HEK293 (cell line): ENCODE data around the gene PAIP1.

Experiments
- BCL11B ChIP-seq: fragments of 450-650 bp; formaldehyde crosslinking; IDR thresholded peaks from 2 replicates; pipeline ENCODE4 v1.5.1; 2016; ENCODE audit warnings: low read depth, missing biosample characterization, missing genetic modification characterization
- EGR2 ChIP-seq: fragments of 450-650 bp; formaldehyde crosslinking; IDR thresholded peaks from 2 replicates; pipeline ENCODE4 v1.5.1; 2016; ENCODE audit warnings: low read depth, missing biosample characterization, missing genetic modification characterization
- GFI1B ChIP-seq: fragments of 450-650 bp; formaldehyde crosslinking; IDR thresholded peaks from 2 replicates; pipeline ENCODE4 v1.5.1; 2016; ENCODE audit warnings: missing biosample characterization, missing genetic modification characterization
- PRDM1 ChIP-seq: fragments of 450-650 bp; formaldehyde crosslinking; IDR thresholded peaks from 2 replicates; pipeline ENCODE4; 2016; ENCODE audit warnings: missing biosample characterization, missing genetic modification characterization
- SALL2 ChIP-seq: fragments of 450-650 bp; formaldehyde crosslinking; IDR thresholded peaks from 2 replicates; pipeline ENCODE4 v1.5.0; 2017; ENCODE audit warnings: missing biosample characterization, mild to moderate bottlenecking, missing genetic modification characterization, borderline replicate concordance
- ZBTB1 ChIP-seq: fragments of 450-650 bp; formaldehyde crosslinking; IDR thresholded peaks from 2 replicates; pipeline ENCODE4 v1.5.1; 2016; ENCODE audit warnings: missing biosample characterization, missing genetic modification characterization
- ZBTB20 ChIP-seq: fragments of 450-650 bp; formaldehyde crosslinking; IDR thresholded peaks from 2 replicates; pipeline ENCODE4 v1.5.1; 2016; ENCODE audit warnings: missing biosample characterization, missing genetic modification characterization
- ZFHX2 ChIP-seq: fragments of 450-650 bp; formaldehyde crosslinking; conservative IDR thresholded peaks from 2 replicates; pipeline ENCODE4 v1.5.1; 2016; ENCODE audit warnings: missing biosample characterization, missing genetic modification characterization
- ZFP37 ChIP-seq: fragments of 450-650 bp; formaldehyde crosslinking; IDR thresholded peaks from 2 replicates; pipeline ENCODE4 v1.5.1; 2016; ENCODE audit warnings: missing biosample characterization, missing genetic modification characterization
- ZNF202 ChIP-seq: fragments of 450-650 bp; formaldehyde crosslinking; IDR thresholded peaks from 2 replicates; pipeline ENCODE4 v1.5.1; 2016; ENCODE audit warnings: missing biosample characterization, missing genetic modification characterization, borderline replicate concordance
- ZNF24 ChIP-seq: fragments of 450-650 bp; formaldehyde crosslinking; IDR thresholded peaks from 2 replicates; pipeline ENCODE4 v1.5.1; 2016; ENCODE audit warnings: missing biosample characterization, missing genetic modification characterization
- ZNF341 ChIP-seq: fragments of 450-650 bp; formaldehyde crosslinking; IDR thresholded peaks from 2 replicates; pipeline ENCODE4; 2016; ENCODE audit warnings: low read depth, missing biosample characterization, missing genetic modification characterization
- ZNF37A ChIP-seq: fragments of 450-650 bp; IDR thresholded peaks from 2 replicates; pipeline ENCODE4 v1.5.1; 2018; ENCODE audit warnings: missing biosample characterization, missing genetic modification characterization
- ZNF404 ChIP-seq: fragments of 450-650 bp; formaldehyde crosslinking; IDR thresholded peaks from 2 replicates; pipeline ENCODE4 v1.5.1; 2017; ENCODE audit warnings: missing biosample characterization, missing genetic modification characterization
- ZNF544 ChIP-seq: fragments of 450-650 bp; formaldehyde crosslinking; IDR thresholded peaks from 2 replicates; pipeline ENCODE4 v1.5.0; 2017; ENCODE audit warnings: missing biosample characterization, missing genetic modification characterization
- ZNF548 ChIP-seq: fragments of 450-650 bp; formaldehyde crosslinking; IDR thresholded peaks from 2 replicates; pipeline ENCODE4 v1.5.1; 2016; ENCODE audit warnings: missing biosample characterization, missing genetic modification characterization
- ZNF585B ChIP-seq: fragments of 450-650 bp; formaldehyde crosslinking; IDR thresholded peaks from 2 replicates; pipeline ENCODE4 v1.5.1; 2016; ENCODE audit warnings: missing biosample characterization, missing genetic modification characterization
- ZNF600 ChIP-seq: fragments of 450-650 bp; formaldehyde crosslinking; IDR thresholded peaks from 2 replicates; pipeline ENCODE4 v1.5.1; 2016; ENCODE audit warnings: missing biosample characterization, missing genetic modification characterization
- ZNF621 ChIP-seq: fragments of 450-650 bp; formaldehyde crosslinking; IDR thresholded peaks from 2 replicates; pipeline ENCODE4 v1.5.1; 2017; ENCODE audit warnings: missing biosample characterization, missing genetic modification characterization
- ZNF677 ChIP-seq: fragments of 450-650 bp; IDR thresholded peaks from 2 replicates; pipeline ENCODE4 v1.5.0; 2018; ENCODE audit warnings: missing biosample characterization, mild to moderate bottlenecking, missing genetic modification characterization, moderate library complexity
- ZNF776 ChIP-seq: fragments of 450-650 bp; formaldehyde crosslinking; IDR thresholded peaks from 2 replicates; pipeline ENCODE4 v1.5.0; 2017; ENCODE audit warnings: missing biosample characterization, missing genetic modification characterization, borderline replicate concordance
- TF ChIP-seq, protein P1 (sequence below): fragments of 450-650 bp; formaldehyde crosslinking; IDR thresholded peaks from 2 replicates; pipeline ENCODE4 v1.5.1; 2016; ENCODE audit warnings: missing biosample characterization, missing genetic modification characterization
- TF ChIP-seq, protein P2 (sequence below): fragments of 450-650 bp; formaldehyde crosslinking; IDR thresholded peaks from 2 replicates; pipeline ENCODE4 v1.5.1; 2017; ENCODE audit warnings: missing biosample characterization, mild to moderate bottlenecking, missing genetic modification characterization, moderate library complexity
- TF ChIP-seq, protein P3 (sequence below): fragments of 450-650 bp; formaldehyde crosslinking; IDR thresholded peaks from 2 replicates; pipeline ENCODE4 v1.5.1; 2016; ENCODE audit warnings: missing biosample characterization, missing genetic modification characterization
- TF ChIP-seq, protein P4 (sequence below): fragments of 450-650 bp; formaldehyde crosslinking; optimal IDR thresholded peaks from 2 replicates; pipeline ENCODE3; 2016; ENCODE audit warnings: missing biosample characterization, mild to moderate bottlenecking, missing genetic modification characterization
- TF ChIP-seq, protein P5 (sequence below): fragments of 450-650 bp; formaldehyde crosslinking; IDR thresholded peaks from 2 replicates; pipeline ENCODE4 v1.5.1; 2016; ENCODE audit warnings: missing biosample characterization, missing genetic modification characterization
- TF ChIP-seq, protein P6 (sequence below): fragments of 450-650 bp; IDR thresholded peaks from 2 replicates; pipeline ENCODE4 v1.5.1; 2018; ENCODE audit warnings: missing biosample characterization, missing genetic modification characterization
- TF ChIP-seq, protein P7 (sequence below): fragments of 450-650 bp; formaldehyde crosslinking; IDR thresholded peaks from 2 replicates; pipeline ENCODE4 v1.5.1; 2016; ENCODE audit warnings: missing biosample characterization, missing genetic modification characterization

PAIP1 gene

DNA sequence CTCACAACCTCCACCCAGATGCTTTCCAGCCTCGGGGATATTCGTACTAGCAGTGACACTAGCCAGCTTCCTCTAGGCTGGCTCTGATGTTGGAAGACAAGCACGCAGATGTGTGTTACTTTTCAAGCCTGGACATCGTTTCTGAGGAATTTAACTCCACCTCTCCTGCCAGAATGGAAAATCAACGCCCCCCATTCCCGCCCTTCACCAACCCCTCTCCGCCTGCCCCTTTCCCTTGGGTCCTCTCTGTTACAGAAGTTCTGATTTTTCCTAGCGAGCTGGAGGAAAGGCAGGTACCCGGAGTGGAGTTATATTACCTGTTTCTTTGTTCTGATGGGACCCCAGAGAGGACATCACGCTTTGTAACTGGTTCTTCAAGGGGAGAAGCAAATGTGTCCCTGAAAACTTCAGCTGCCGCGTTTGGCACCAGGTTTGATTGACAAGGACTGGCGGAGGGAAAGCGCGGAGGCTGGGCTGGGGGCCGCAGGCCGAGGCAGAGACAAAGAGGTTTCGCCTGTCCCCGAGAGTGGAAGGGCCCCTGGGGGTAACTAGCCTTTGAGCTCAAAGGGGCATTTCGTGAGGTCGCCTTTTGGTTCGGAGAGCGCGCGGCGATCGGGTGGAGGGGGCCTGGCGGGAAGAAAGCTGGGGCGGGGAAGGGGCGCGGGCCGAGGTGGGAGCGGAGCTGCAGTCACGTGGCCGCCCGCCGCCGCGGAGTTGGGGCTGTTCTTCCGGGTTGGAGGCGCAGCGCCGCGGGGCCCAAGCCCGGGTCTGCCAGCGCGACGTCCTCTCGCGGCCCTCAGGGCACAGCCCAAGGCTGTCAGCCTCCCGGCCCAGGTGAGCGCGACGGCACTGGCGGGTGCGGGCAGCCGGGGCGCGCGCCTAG lies 45.8 kb upstream of the PAIP1 start, which contains the start of gene NNT (continued):
- TF ChIP-seq, protein P1, sequence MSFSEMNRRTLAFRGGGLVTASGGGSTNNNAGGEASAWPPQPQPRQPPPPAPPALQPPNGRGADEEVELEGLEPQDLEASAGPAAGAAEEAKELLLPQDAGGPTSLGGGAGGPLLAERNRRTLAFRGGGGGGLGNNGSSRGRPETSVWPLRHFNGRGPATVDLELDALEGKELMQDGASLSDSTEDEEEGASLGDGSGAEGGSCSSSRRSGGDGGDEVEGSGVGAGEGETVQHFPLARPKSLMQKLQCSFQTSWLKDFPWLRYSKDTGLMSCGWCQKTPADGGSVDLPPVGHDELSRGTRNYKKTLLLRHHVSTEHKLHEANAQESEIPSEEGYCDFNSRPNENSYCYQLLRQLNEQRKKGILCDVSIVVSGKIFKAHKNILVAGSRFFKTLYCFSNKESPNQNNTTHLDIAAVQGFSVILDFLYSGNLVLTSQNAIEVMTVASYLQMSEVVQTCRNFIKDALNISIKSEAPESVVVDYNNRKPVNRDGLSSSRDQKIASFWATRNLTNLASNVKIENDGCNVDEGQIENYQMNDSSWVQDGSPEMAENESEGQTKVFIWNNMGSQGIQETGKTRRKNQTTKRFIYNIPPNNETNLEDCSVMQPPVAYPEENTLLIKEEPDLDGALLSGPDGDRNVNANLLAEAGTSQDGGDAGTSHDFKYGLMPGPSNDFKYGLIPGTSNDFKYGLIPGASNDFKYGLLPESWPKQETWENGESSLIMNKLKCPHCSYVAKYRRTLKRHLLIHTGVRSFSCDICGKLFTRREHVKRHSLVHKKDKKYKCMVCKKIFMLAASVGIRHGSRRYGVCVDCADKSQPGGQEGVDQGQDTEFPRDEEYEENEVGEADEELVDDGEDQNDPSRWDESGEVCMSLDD (tag by site-specific recombination) = peak; percentile 50
- TF ChIP-seq EGR2 (tag by site-specific recombination) (peak; percentile 52), ZNF585B (no peak), ZFP37 (tag by site-specific recombination) (peak; percentile 21; the same call in 1 of the 2 replicates), GFI1B (peak; percentile 66), ZFHX2 (tag by site-specific recombination) (peak; percentile 43; the same call in 1 of the 2 replicates), ZNF544 (tag by site-specific recombination) (no peak), ZNF600 (tag by site-specific recombination) (peak; percentile 13), ZNF341 (tag by site-specific recombination) (peak; percentile 74), PRDM1 (tag by site-specific recombination) (0 out of 2 replicates have a peak, but pooled peaks have one; percentile 21), ZNF548 (tag by site-specific recombination) (no peak), ZNF404 (tag by site-specific recombination) (no peak), SALL2 (tag by site-specific recombination) (no peak), ZBTB20 (tag by site-specific recombination) (peak; percentile 71), ZNF776 (tag by site-specific recombination) (no peak), ZNF202 (tag by site-specific recombination) (no peak), ZNF24 (tag by site-specific recombination) (peak; percentile 33; the same call in 1 of the 2 replicates), ZNF677 (tag by site-specific recombination) (no peak), ZNF37A (no peak), BCL11B (no peak), ZBTB1 (tag by site-specific recombination) (no peak), ZNF621 (no peak)
- TF ChIP-seq, protein P2, sequence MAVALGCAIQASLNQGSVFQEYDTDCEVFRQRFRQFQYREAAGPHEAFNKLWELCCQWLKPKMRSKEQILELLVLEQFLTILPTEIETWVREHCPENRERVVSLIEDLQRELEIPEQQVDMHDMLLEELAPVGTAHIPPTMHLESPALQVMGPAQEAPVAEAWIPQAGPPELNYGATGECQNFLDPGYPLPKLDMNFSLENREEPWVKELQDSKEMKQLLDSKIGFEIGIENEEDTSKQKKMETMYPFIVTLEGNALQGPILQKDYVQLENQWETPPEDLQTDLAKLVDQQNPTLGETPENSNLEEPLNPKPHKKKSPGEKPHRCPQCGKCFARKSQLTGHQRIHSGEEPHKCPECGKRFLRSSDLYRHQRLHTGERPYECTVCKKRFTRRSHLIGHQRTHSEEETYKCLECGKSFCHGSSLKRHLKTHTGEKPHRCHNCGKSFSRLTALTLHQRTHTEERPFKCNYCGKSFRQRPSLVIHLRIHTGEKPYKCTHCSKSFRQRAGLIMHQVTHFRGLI (tag by site-specific recombination) = no peak
- TF ChIP-seq, protein P3, sequence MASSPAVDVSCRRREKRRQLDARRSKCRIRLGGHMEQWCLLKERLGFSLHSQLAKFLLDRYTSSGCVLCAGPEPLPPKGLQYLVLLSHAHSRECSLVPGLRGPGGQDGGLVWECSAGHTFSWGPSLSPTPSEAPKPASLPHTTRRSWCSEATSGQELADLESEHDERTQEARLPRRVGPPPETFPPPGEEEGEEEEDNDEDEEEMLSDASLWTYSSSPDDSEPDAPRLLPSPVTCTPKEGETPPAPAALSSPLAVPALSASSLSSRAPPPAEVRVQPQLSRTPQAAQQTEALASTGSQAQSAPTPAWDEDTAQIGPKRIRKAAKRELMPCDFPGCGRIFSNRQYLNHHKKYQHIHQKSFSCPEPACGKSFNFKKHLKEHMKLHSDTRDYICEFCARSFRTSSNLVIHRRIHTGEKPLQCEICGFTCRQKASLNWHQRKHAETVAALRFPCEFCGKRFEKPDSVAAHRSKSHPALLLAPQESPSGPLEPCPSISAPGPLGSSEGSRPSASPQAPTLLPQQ (tag by site-specific recombination) = peak; percentile 67
- TF ChIP-seq, protein P4, sequence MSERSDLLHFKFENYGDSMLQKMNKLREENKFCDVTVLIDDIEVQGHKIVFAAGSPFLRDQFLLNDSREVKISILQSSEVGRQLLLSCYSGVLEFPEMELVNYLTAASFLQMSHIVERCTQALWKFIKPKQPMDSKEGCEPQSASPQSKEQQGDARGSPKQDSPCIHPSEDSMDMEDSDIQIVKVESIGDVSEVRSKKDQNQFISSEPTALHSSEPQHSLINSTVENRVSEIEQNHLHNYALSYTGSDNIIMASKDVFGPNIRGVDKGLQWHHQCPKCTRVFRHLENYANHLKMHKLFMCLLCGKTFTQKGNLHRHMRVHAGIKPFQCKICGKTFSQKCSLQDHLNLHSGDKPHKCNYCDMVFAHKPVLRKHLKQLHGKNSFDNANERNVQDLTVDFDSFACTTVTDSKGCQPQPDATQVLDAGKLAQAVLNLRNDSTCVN (tag by site-specific recombination) = peak; percentile 92
- TF ChIP-seq, protein P5, sequence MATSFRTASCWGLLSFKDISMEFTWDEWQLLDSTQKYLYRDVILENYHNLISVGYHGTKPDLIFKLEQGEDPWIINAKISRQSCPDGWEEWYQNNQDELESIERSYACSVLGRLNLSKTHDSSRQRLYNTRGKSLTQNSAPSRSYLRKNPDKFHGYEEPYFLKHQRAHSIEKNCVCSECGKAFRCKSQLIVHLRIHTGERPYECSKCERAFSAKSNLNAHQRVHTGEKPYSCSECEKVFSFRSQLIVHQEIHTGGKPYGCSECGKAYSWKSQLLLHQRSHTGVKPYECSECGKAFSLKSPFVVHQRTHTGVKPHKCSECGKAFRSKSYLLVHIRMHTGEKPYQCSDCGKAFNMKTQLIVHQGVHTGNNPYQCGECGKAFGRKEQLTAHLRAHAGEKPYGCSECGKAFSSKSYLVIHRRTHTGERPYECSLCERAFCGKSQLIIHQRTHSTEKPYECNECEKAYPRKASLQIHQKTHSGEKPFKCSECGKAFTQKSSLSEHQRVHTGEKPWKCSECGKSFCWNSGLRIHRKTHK (tag by site-specific recombination) = no peak
- TF ChIP-seq, protein P6, sequence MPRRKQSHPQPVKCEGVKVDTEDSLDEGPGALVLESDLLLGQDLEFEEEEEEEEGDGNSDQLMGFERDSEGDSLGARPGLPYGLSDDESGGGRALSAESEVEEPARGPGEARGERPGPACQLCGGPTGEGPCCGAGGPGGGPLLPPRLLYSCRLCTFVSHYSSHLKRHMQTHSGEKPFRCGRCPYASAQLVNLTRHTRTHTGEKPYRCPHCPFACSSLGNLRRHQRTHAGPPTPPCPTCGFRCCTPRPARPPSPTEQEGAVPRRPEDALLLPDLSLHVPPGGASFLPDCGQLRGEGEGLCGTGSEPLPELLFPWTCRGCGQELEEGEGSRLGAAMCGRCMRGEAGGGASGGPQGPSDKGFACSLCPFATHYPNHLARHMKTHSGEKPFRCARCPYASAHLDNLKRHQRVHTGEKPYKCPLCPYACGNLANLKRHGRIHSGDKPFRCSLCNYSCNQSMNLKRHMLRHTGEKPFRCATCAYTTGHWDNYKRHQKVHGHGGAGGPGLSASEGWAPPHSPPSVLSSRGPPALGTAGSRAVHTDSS = no peak
- TF ChIP-seq, protein P7, sequence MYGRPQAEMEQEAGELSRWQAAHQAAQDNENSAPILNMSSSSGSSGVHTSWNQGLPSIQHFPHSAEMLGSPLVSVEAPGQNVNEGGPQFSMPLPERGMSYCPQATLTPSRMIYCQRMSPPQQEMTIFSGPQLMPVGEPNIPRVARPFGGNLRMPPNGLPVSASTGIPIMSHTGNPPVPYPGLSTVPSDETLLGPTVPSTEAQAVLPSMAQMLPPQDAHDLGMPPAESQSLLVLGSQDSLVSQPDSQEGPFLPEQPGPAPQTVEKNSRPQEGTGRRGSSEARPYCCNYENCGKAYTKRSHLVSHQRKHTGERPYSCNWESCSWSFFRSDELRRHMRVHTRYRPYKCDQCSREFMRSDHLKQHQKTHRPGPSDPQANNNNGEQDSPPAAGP (tag by site-specific recombination) = no peak
